ENCODE measurements around the gene SDF4. TPM values are rescaled to one million over a fixed set of nuclear protein-coding genes. Genes with fewer than 3 reads are reported as not detected.

The SDF4 gene
- total RNA-seq, 1 donor from 2014 or later: 130 TPM

GRCh38 chr1:1264868-1265272 lies 33.1 kb upstream of the SDF4 start:
- Mint-ChIP-seq H3K27ac (ENCODE audit: unreplicated experiment) (no peak overlapping the region), H3K4me3 (ENCODE audit: unreplicated experiment) (peak overlapping the region; percentile 42), H3K4me1 (ENCODE audit: unreplicated experiment) (peaks cover 7% of the 10 kb centered on the region), H3K27me3 (ENCODE audit: unreplicated experiment) (peaks cover 3% of the 10 kb centered on the region), H3K9me3 (ENCODE audit: unreplicated experiment) (no peaks in the 10 kb centered on the region), H3K36me3 (ENCODE audit: low read depth, unreplicated experiment) (peaks cover 39% of the 10 kb centered on the region)
- no peak for DNase-seq (ENCODE audit: low spot score)
- no peak for TF ChIP-seq CTCF (IDR thresholded peaks at IDR 0.05; ENCODE audit: unreplicated experiment)

GRCh38 chr1:1264026-1264425 lies 32.2 kb upstream of the SDF4 start:
- Mint-ChIP-seq H3K9me3 (ENCODE audit: unreplicated experiment) (no peaks in the 10 kb centered on the region), H3K36me3 (ENCODE audit: low read depth, unreplicated experiment) (peaks cover 43% of the 10 kb centered on the region), H3K27ac (ENCODE audit: unreplicated experiment) (no peak overlapping the region), H3K4me1 (ENCODE audit: unreplicated experiment) (peaks cover 5% of the 10 kb centered on the region), H3K4me3 (ENCODE audit: unreplicated experiment) (no peak overlapping the region), H3K27me3 (ENCODE audit: unreplicated experiment) (peaks cover 5% of the 10 kb centered on the region)
- no peak for DNase-seq (ENCODE audit: low spot score)
- TF ChIP-seq CTCF (IDR thresholded peaks at IDR 0.05; ENCODE audit: unreplicated experiment): no peak

- H3K27me3 Mint-ChIP-seq (ENCODE audit: unreplicated experiment): peaks cover 6% of the 10 kb centered on the region
- peaks cover 5% of the 10 kb centered on the region for H3K4me1 Mint-ChIP-seq (ENCODE audit: unreplicated experiment)
- H3K4me3 Mint-ChIP-seq (ENCODE audit: unreplicated experiment): no peak overlapping the region
- H3K36me3 Mint-ChIP-seq (ENCODE audit: low read depth, unreplicated experiment): peaks cover 45% of the 10 kb centered on the region
- no peak for TF ChIP-seq CTCF (IDR thresholded peaks at IDR 0.05; ENCODE audit: unreplicated experiment)
- no peak overlapping the region for H3K27ac Mint-ChIP-seq (ENCODE audit: unreplicated experiment)
- DNase-seq (ENCODE audit: low spot score): no peak
- no peaks in the 10 kb centered on the region for H3K9me3 Mint-ChIP-seq (ENCODE audit: unreplicated experiment)
Measured at GRCh38 chr1:1262758-1263157, 31.0 kb upstream of the SDF4 start.

DNA sequence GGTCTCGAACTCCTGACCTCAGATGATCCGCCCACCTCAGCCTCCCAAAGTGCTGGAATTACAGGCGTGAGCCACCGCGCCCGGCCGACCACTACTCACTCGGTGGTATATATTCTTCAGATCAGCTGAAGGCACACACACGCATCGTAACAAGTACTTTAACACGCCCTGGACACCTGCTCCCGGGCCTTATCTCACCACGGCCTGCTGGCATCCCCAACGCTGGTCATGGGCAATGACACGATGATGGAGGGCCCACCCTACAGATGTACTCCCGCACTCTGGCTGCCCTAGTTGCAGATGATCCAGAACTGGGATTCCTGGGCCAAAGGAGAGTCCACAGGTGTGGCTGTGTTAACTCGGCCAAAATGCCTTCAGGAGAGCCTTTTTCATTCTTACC lies 30.3 kb upstream of the SDF4 start:
- no peak overlapping the region for H3K4me3 Mint-ChIP-seq (ENCODE audit: unreplicated experiment)
- no peak for DNase-seq (ENCODE audit: low spot score)
- peaks cover 5% of the 10 kb centered on the region for H3K4me1 Mint-ChIP-seq (ENCODE audit: unreplicated experiment)
- no peak overlapping the region for H3K27ac Mint-ChIP-seq (ENCODE audit: unreplicated experiment)
- H3K27me3 Mint-ChIP-seq (ENCODE audit: unreplicated experiment): peaks cover 6% of the 10 kb centered on the region
- no peak for TF ChIP-seq CTCF (IDR thresholded peaks at IDR 0.05; ENCODE audit: unreplicated experiment)
- H3K9me3 Mint-ChIP-seq (ENCODE audit: unreplicated experiment): no peaks in the 10 kb centered on the region
- peaks cover 45% of the 10 kb centered on the region for H3K36me3 Mint-ChIP-seq (ENCODE audit: low read depth, unreplicated experiment)

GRCh38 chr1:1260843-1261560 lies 29.2 kb upstream of the SDF4 start:
- Mint-ChIP-seq H3K27ac (ENCODE audit: unreplicated experiment) (peak overlapping the region; percentile 64), H3K36me3 (ENCODE audit: low read depth, unreplicated experiment) (peaks cover 45% of the 10 kb centered on the region), H3K9me3 (ENCODE audit: unreplicated experiment) (no peaks in the 10 kb centered on the region), H3K4me1 (ENCODE audit: unreplicated experiment) (peaks cover 5% of the 10 kb centered on the region), H3K4me3 (ENCODE audit: unreplicated experiment) (peak overlapping the region; percentile 27), H3K27me3 (ENCODE audit: unreplicated experiment) (peaks cover 8% of the 10 kb centered on the region)
- no peak for DNase-seq (ENCODE audit: low spot score)
- no peak for TF ChIP-seq CTCF (IDR thresholded peaks at IDR 0.05; ENCODE audit: unreplicated experiment)

Measured in endothelial cell (in vitro differentiated cells).